NCI-H187 treated with DMSO at 0.1 percent for 48 hours (cell line): Measurements from ENCODE around the gene METTL4.
"Not testable (repeated sequence)": the region's sequence is repeated elsewhere in the genome, so short reads cannot be mapped to it uniquely, and the experiment has no call there.

Source experiments
- DNase-seq: peaks from one replicate; lab custom pipeline; 2025; lab: John Stamatoyannopoulos, UW

The METTL4 gene

GRCh38 chr18:2564373-2564772, 6.9 kb downstream of the METTL4 start:
- DNase-seq = no peak

GRCh38 chr18:2559249-2559648, 12.1 kb downstream of the METTL4 start:
- no peak for DNase-seq

- DNase-seq = no peak
Measured at GRCh38 chr18:2557536-2557935, 13.8 kb downstream of the METTL4 start.

GRCh38 chr18:2555895-2556294, 15.4 kb downstream of the METTL4 start:
- DNase-seq = no peak

GRCh38 chr18:2554696-2555095, 16.6 kb downstream of the METTL4 start:
- DNase-seq = no peak

GRCh38 chr18:2551425-2551824, 19.9 kb downstream of the METTL4 start:
- DNase-seq = no peak

- no peak for DNase-seq
Measured at GRCh38 chr18:2549462-2549861, 21.8 kb downstream of the METTL4 start.

GRCh38 chr18:2547477-2548087, 23.7 kb downstream of the METTL4 start:
- no peak for DNase-seq

- DNase-seq = no peak
Measured at GRCh38 chr18:2545155-2545554, 26.1 kb downstream of the METTL4 start.

- not testable (repeated sequence) for DNase-seq
Measured at GRCh38 chr18:2541925-2542563, 29.3 kb downstream of the METTL4 start.

GRCh38 chr18:2540575-2540974, 30.7 kb downstream of the METTL4 start:
- no peak for DNase-seq

- DNase-seq = no peak
Measured at GRCh38 chr18:2538844-2539243, 32.5 kb downstream of the METTL4 start.

- no peak for DNase-seq
Measured at GRCh38 chr18:2538236-2538635, 33.1 kb downstream of the METTL4 start.

GRCh38 chr18:2537296-2537695, 34.0 kb downstream of the METTL4 start:
- DNase-seq = no peak

GRCh38 chr18:2536493-2536892, 34.8 kb downstream of the METTL4 start:
- no peak for DNase-seq

- DNase-seq = no peak
Measured at GRCh38 chr18:2536063-2536462, 35.2 kb downstream of the METTL4 start.

GRCh38 chr18:2535419-2535910, 35.8 kb downstream of the METTL4 start:
- no peak for DNase-seq

- DNase-seq = no peak
Measured at GRCh38 chr18:2534906-2535305, 36.4 kb downstream of the METTL4 start.

- no peak for DNase-seq
Measured at GRCh38 chr18:2532797-2533196, 38.5 kb downstream of the METTL4 start.

- no peak for DNase-seq
Measured at GRCh38 chr18:2531751-2532150, 39.6 kb downstream of the METTL4 start.

GRCh38 chr18:2529154-2529553, 42.2 kb downstream of the METTL4 start:
- DNase-seq = no peak

- no peak for DNase-seq
Measured at GRCh38 chr18:2526329-2526728, 45.0 kb downstream of the METTL4 start.

GRCh38 chr18:2524794-2525198, 46.5 kb downstream of the METTL4 start:
- not testable (repeated sequence) for DNase-seq

GRCh38 chr18:2522112-2522511, 49.2 kb downstream of the METTL4 start:
- no peak for DNase-seq
